GM21825 (cell line): Measurements from ENCODE around the gene C2CD3.
"Not testable (repeated sequence)": the region's sequence is repeated elsewhere in the genome, so short reads cannot be mapped to it uniquely, and the experiment has no call there.

Experiments
- ATAC-seq: cut with Tn5 transposase; IDR thresholded peaks from one replicate; pipeline ENCODE4 v1.9.1; 2021; ENCODE audit warnings: mild to moderate bottlenecking, moderate library complexity; ENCODE audit not compliant: unreplicated experiment

Gene C2CD3

DNA sequence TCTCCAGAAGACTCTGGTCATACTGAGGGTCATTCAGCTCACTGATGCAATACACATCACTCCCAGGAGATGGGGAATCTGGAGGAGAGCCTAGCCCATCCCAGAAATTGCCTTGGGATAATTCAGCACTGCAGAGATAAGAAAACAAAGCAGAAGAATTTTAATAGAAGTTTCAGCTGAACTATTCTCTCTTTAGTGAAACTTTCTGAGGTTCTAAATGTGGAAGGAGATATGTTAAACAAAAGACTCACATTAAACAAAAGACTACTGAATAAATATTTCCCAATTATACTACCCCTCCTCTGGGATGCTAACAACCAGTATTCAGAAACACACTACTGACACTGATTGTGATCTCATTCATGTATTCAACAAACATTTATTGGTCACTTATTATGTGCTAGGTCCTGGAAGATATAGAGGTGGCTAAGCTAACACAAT is 47.8 kb downstream of the C2CD3 start:
- no peak for ATAC-seq

DNA sequence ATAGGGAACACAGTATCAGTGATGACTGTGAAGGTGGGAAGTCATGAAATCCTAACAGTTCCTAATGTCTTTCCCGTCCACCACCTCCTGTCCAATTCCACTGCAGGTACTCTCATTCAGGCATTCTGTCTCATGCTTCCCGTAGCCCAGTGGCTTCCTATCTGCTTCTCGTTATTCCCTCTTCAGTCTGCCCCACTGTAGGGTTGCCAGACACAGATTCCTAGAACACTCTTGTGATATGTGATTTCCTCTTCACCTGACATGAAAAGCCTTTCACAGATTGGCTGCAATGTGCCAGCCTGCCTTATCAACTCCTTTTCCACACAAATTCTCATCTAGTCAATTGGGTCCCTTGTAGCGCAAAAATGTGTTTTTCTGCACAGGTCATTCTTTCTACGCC is 49.0 kb downstream of the C2CD3 start:
- ATAC-seq = no peak

DNA sequence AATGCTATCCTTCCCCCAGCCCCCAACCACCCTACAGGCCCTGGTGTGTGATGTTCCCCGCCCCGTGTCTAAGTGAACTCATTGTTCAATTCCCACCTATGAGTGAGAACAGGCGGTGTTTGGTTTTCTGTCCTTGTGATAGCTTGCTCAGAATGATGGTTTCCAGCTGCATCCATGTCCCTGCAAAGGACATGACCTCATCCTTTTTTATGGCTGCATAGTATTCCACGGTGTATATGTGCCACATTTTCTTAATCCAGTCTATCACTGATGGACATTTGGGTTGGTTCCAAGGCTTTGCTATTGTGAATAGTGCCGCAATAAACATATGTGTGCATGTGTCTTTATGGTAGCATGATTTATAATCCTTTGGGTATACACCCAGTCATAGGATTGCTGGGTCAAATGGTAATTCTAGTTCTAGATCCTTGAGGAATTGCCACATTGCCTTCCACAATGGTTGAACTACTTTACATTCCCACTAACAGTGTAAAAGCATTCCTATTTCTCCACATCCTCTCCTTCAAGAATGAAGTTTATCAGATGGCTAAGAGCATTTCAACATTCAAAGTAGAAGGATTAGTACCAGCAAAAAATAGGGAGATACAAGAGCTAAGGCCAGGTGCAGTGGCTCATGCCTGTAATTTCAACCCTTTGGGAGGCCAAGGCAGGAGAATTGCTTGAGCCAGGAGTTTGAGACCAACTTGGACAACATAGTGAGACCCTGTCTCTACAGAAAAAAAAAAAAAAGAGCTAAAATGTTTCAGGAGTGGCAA is 50.4 kb downstream of the C2CD3 start:
- not testable (repeated sequence) for ATAC-seq

DNA sequence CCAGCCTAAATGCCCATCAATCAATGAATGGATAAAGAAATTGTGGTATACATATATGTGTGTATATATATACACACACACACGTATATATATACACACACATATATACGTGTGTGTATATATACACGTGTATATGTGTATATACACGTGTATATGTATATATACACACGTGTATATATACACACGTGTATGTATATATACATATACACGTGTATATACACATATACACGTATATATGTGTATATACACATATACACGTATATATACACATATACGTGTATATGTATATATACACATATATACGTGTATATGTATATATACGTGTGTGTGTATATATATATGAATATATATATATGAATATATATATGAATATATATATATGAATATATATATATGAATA is 54.1 kb downstream of the C2CD3 start:
- no peak for ATAC-seq

DNA sequence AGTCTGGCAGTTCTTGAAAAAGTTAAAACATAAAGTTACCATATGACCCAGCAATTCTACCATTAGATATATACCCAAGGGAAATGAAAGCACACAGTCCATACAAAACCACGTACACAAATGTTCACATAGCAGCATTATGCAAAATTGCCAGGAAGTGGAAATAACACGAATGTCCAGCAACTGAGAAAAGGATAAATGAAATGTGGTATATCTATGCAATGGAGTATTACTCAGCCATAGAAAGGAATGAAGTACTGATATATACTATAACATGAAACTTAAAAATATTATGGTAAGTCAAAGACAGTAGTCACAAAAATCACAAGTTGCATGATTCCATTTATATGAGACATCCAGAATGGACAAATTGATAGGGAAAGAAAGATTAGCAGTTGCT is 57.9 kb downstream of the C2CD3 start:
- ATAC-seq = no peak

DNA sequence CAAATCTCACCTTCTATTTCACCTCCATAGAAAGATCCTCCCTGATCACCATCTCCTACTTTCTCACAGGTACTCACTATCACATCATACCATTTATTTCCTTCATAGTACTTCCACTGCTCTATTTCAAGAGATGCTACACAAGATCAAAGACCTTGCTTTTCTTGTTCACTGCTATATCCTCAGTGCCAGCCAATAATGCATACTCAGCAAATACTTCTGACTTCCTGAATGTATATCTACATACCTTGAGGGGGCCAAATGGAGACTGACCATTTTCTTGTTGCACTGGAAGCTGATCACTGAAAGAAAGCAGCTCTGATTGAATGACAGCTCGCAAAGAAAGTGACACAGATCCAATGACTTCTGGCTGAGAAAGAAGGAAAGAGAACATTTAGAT is 64.7 kb downstream of the C2CD3 start:
- no peak for ATAC-seq

DNA sequence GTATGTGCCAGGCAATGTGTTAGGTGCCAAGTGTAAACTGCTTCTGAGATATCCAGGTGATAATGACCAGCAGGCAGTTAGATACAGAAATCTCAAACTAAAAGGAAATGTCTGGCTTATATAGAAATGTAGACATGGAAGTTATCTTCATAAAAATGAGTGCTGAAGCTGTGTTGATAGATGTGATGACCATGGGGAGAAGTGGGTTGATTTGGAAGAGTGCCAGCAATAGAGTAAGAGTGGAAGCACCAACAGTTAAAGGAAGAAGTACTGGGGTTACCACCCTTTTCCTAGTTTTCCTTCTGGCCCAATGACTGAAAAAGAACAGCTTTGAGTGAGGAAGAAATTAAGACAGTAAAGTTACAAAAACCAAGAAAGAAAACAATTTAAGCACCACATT is 68.5 kb downstream of the C2CD3 start:
- no peak for ATAC-seq

DNA sequence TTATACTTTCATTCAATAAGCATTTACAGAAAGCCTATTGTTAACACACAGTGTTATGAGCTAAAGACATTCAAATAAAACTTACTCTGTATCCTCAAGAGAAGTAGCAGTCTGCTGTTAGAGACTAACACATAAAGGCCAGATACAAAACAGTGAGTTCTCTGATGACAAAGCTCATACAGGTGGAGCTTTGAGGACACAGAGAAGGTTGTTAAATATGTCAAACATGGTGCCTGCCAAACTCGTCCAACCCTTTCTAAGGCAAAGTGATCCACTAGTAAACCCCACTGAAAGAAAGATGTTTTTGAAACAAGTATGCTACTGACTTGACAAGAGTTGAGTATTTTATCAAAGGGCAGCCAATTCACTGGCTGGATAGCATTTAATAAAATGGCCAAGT is 70.1 kb downstream of the C2CD3 start:
- no peak for ATAC-seq

DNA sequence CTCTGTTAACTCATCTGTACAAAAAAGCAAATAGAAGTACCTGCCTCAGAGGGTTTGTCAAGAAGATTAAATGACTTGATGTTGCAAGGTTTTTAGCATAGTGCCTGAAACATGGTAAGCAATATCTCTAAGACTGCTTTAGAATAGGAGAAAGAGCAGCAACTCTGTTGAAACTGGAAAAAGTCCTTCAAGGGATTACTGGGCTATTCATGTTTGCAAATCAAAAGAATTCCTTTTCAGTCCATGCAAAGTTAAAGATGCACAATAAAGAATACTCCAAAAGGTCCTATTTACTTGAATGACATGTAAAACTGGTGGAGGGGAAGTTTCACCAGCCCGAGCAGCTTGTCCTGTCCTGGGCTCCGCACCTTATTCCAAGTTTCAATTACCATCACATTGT is 70.6 kb downstream of the C2CD3 start:
- no peak for ATAC-seq

DNA sequence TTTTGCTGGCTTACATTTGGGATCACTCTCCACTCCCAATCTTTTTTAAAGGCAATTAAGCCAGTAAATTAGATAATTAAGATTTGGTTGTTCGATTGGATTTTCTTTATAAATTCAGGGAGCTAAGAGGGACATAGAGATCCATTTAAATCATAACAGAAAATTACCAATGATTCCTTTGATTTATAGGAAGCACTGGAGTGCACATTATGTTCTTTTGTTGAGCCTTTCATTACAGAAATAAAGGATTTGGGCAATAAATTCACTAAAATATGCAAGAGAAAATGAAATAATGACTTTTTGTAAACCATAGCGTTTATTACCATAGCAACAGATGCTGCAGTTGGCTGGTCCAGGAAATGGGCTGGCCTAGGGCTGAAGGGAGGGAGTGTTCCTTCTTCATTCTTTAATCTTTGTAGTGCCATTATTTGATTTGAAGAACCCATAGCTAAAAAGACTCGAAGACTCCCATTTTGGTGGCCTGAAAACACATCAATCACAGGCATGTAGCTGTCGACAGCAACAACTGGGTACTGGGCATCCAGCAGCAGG is 73.0 kb downstream of the C2CD3 start:
- no peak for ATAC-seq

DNA sequence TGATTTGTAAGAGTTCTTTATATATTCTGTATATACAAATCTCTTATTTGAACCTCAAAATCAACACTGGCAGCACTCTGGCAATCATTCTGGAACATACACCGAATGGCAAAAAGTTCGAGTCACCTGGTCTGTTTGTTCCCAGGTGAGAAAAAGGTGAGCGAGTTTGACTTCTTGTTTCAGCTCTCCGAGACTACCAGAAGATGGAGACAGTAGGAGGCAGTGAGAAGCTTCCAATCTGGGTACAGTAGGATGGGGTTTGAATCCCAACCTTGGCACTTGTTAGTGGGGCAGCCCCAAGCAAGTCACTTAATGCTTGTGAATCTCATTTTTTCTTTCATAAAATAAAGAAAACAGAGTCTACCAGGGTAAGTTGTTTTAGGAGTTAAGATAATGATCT is 76.4 kb downstream of the C2CD3 start:
- no peak for ATAC-seq

DNA sequence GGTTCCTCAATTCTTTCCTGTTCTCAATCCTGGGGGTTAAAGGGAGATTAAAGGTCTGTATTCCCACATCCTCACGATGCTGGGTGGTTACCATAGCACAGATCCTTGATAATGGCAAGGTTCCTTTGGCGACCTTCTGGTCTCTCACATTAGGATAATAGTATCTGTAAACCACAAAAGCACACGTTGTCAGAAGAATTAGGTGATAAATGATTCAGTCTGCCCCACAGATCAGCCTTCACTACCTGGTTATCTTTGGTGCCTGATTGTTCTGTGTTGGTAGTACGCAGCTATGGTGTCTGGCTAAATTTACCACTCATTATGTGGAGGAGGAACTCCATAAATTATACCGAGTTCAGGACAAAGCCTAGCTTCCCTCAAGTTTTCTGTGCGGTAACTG is 78.4 kb downstream of the C2CD3 start:
- ATAC-seq = no peak

DNA sequence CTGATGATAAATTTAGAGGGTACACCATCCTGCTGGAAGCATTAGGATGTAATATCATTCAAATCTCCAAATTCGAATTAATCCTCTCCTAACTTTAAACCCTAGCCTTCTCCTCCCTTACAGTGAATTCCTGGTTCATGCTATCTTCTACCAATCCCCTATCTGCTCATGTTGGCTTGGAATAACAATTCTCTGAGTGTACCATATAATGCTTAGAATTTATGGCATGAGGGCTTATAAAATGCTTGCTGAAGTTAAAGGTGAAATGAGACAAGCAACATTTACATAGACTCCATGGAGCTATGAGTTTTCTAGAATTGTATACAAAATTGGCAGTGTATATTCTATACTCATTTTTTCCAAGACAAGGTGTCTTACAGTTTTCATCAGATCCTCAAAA is 79.3 kb downstream of the C2CD3 start:
- ATAC-seq = no peak

DNA sequence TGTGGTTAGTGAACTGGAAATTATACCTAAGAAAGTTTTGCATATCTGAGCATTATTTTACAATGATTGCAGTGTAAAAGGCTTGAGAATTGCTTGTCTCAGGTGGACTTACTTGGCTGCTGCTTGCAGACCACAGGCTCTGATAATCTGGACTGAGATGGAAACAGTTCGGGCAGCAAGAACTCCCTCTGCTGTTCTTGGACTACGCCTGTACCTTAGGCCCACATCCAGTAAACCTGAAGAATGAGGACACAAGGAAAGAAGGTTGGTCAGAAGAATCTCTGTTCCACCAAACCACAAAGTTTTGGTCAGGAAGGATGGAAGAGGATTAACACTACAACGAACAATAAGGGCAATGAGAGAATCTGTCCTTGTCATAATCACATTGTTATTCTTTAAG is 80.1 kb downstream of the C2CD3 start:
- ATAC-seq = no peak

DNA sequence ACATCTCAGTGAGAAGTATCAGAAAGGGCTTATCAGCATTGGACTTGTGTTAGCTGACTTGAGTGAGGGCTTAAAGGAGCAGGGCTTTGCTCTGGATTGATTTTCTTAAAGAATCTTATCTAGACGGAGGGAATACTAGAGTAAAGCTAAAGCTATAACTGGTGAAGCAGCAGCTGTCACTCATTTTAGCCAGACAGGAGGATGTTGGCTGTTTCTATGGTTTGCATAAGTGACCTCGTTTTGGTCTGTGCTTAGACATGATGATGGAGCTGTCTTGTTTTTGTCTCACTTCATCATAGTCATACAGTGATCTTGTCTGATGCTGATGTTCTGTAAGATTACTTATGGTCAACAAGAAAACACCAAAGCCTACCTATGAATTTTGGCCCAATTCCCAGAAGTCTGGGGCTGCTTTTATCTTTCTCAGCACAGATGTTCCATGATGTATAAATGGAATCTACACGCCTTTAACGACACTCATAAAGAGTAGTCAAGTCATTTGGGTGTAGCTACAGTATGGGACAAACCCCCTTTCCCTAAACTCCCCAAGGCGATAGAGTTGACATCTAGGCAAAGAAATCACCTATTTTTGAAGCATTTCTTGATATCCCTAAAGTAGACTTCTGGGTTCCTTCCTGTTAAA is 84.4 kb downstream of the C2CD3 start:
- no peak for ATAC-seq

DNA sequence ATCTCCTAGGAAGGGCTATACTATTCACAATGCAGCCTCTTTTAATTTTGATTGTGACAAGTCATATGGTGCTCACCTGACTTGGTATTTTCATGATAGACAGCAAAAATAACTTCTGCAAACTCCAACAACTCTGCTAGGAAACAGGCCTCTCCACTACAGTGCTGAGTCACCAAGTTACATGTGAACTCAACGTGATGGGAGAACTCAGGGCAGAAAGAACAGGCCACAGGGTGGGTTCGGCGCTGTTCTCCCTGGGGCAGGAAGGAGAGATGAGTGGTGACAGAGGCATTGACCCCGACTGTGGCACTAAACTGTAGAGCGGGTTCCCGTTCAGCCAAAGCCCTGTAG is 85.3 kb downstream of the C2CD3 start:
- no peak for ATAC-seq

DNA sequence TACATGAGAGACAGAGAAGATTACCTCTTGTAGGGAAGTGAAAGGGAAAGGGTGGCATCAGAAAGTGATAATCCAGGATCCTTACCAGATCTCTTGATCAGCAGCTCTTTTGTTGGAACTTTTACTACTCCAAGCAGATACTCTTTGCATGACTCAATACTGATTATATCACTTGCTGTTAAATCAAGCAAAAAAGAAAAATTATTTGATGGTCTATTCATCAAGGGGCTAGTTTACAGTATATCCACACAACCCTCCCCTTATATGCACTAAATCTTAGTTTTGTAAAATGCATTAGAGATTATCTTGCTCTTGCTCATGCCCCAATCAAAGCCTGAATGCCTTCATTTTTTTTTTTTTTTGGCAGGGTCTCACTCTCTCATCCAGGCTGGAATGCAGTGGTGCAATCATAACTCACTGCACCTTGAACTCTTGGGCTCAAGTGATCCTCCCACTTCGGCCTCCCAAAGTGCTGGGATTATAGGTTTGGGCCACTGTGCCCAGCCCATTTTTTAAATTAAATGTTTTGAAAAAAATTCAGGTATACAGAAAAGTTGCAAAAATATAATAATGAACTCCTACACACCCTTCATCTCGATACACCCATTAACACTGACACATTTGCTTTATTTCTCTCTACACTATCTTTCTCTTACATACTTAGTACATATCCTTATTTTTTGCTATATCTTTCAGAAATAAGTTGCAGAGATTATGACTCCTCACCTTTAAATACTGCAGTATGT is 85.8 kb downstream of the C2CD3 start:
- no peak for ATAC-seq

DNA sequence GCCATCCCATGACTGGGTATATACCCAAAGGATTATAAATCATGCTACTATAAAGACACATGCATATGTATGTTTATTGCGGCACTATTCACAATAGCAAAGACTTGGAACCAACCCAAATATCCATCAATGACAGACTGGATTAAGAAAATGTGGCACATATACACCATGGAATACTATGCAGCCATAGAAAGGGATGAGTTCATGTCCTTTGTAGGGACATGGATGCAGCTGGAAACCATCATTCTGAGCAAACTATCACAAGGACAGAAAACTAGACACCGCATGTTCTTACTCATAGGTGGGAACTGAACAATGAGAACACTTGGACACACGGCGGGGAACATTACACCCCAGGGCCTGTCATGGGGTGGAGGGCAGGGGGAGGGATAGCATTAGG is 86.9 kb downstream of the C2CD3 start:
- ATAC-seq = not testable (repeated sequence)

DNA sequence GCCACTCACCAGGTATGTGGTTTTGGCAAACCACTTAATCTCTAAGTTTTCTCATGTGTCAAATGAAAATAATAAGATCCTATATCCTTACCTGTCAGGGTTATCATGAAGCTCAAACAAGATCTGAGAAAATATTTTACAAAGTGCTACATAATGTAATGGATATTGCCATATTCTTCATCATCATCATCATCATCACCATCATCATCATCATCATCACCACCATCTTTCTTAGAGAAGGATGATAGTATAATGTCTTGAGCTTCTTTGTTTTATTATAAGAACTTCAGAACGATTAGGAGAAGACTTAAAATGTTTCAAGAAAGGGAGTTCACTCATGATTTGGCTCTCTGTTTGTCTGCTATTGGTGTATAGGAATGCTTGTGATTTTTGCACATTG is 89.4 kb downstream of the C2CD3 start:
- ATAC-seq = no peak

DNA sequence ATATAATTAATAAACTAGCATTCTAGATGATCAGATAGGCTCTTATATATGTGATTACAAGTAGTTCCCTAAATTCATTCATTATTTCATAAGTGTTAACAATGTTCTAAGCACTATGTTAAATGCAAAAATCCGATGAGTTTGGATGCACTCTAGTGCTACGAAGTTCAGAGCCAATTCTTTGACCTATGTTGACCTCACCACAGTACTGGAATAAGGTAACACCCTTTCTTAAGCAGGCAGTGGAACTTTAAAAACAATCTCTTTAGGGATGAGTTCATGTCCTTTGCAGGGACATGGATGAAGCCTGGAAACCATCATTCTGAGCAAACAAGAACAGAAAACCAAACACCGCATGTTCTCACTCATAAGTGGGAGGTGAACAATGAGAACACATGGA is 93.6 kb downstream of the C2CD3 start:
- ATAC-seq = no peak

DNA sequence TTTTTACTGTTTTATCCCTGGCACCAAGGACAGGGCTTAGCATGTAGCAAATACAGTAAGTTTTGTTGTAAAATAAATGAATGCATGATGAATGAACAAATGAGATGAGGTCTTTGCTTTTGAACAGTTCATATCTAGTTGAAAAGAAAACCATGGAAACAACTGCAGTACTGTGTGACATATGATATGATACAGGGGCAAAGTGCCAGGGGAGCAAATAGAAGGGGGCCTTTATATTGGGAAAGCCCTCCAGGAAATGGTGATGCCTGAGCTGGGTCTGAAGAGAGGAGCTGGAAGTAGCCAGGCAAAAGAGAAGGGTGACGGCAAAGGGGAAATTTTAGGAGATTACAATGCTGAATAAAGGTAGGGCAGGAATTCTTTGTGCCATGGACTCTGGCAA is 98.1 kb downstream of the C2CD3 start:
- no peak for ATAC-seq

DNA sequence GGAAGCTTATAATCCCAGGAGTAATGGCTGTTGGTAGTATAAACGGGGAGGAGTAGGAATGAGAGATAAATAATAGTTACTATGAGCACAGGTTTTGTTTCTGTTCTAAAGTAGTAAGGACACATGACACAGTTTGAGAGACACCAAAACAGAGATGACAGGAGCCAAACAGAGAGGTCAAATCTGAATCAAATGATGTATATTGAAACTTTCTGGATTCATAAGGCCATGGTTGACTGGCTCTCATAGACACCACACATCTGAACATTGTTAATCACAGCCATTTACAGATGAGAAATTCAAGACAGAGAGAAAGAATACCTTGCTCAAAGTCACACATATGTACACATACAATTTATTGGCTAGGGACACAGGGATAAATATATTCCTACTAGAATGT is 98.5 kb downstream of the C2CD3 start:
- no peak for ATAC-seq
